H7 (cell line): ENCODE measurements around the gene VSTM2B. TPM values are rescaled to one million over a fixed set of nuclear protein-coding genes. Genes with fewer than 3 reads are reported as not detected.

Experiments
- DNase-seq: peaks from one replicate; pipeline ENCODE4 v3.0.0; 2012
- H3K27me3 ChIP-seq: 2 replicates; pipeline ENCODE4 v1.6.0; 2011; ENCODE audit warnings: mild to moderate bottlenecking, low read length; ENCODE audit not compliant: control insufficient read depth, insufficient read depth
- H3K36me3 ChIP-seq: replicated peaks from 2 replicates; pipeline ENCODE4 v1.5.1; 2011; ENCODE audit warnings: low read length; ENCODE audit not compliant: control insufficient read depth, insufficient read depth
- H3K4me3 ChIP-seq: 2 replicates; pipeline ENCODE4 v1.5.1; 2011; ENCODE audit warnings: low read depth, mild to moderate bottlenecking, control low read depth, low read length, moderate library complexity; ENCODE audit not compliant: insufficient read depth
- total RNA-seq: library from RNA; depleted of rRNA; stranded (reverse); fragments of >200 nt; shearing (Covaris generic); gene quantifications from 2 replicates; pipeline ENCODE4 v1.2.3, GENCODE V29; 2014

VSTM2B gene
- total RNA-seq, 1 experiment from 2014 or later = 0.48 TPM

GRCh38 chr19:29578349-29578748, 52.6 kb downstream of the VSTM2B start:
- no peak overlapping the region for H3K4me3 ChIP-seq
- no peaks in the 10 kb centered on the region for H3K36me3 ChIP-seq
- no peak for DNase-seq
- 0 out of 2 replicates have a peak, but pooled peaks cover 1% of the 10 kb centered on the region for H3K27me3 ChIP-seq

GRCh38 chr19:29579308-29579910, 53.6 kb downstream of the VSTM2B start:
- no peak for DNase-seq
- Histone ChIP-seq H3K4me3 (no peak overlapping the region), H3K36me3 (no peaks in the 10 kb centered on the region), H3K27me3 (0 out of 2 replicates have a peak, but pooled peaks cover 1% of the 10 kb centered on the region)

GRCh38 chr19:29581398-29581797, 55.6 kb downstream of the VSTM2B start:
- H3K27me3 ChIP-seq = 0 out of 2 replicates have a peak, but pooled peaks cover 1% of the 10 kb centered on the region
- no peaks in the 10 kb centered on the region for H3K36me3 ChIP-seq
- DNase-seq = no peak
- H3K4me3 ChIP-seq = no peak overlapping the region

- no peaks in the 10 kb centered on the region for H3K36me3 ChIP-seq
- no peak for DNase-seq
- no peak overlapping the region for H3K4me3 ChIP-seq
- no peaks in the 10 kb centered on the region for H3K27me3 ChIP-seq
These were observed 57.6 kb downstream of the VSTM2B start for GRCh38 chr19:29583196-29583999.

GRCh38 chr19:29586401-29586800, 60.6 kb downstream of the VSTM2B start:
- DNase-seq = no peak
- no peaks in the 10 kb centered on the region for H3K36me3 ChIP-seq
- H3K4me3 ChIP-seq = no peak overlapping the region
- no peaks in the 10 kb centered on the region for H3K27me3 ChIP-seq

GRCh38 chr19:29587059-29587458, 61.3 kb downstream of the VSTM2B start:
- no peak overlapping the region for H3K4me3 ChIP-seq
- H3K27me3 ChIP-seq = no peaks in the 10 kb centered on the region; the same call in 1 of the 2 replicates
- no peaks in the 10 kb centered on the region for H3K36me3 ChIP-seq
- no peak for DNase-seq

- Histone ChIP-seq H3K27me3 (no peaks in the 10 kb centered on the region; the same call in 1 of the 2 replicates), H3K36me3 (no peaks in the 10 kb centered on the region), H3K4me3 (no peak overlapping the region)
- no peak for DNase-seq
These were observed 61.8 kb downstream of the VSTM2B start for GRCh38 chr19:29587518-29587986.

GRCh38 chr19:29588095-29588494, 62.3 kb downstream of the VSTM2B start:
- Histone ChIP-seq H3K4me3 (no peak overlapping the region), H3K36me3 (no peaks in the 10 kb centered on the region), H3K27me3 (no peaks in the 10 kb centered on the region; the same call in 1 of the 2 replicates)
- no peak for DNase-seq

- no peak overlapping the region for H3K4me3 ChIP-seq
- H3K27me3 ChIP-seq = peaks cover 1% of the 10 kb centered on the region
- no peaks in the 10 kb centered on the region for H3K36me3 ChIP-seq
- DNase-seq = no peak
These were observed 64.5 kb downstream of the VSTM2B start for GRCh38 chr19:29590278-29590677.

GRCh38 chr19:29591670-29592069, 65.9 kb downstream of the VSTM2B start:
- Histone ChIP-seq H3K4me3 (no peak overlapping the region), H3K36me3 (no peaks in the 10 kb centered on the region), H3K27me3 (peaks cover 1% of the 10 kb centered on the region)
- no peak for DNase-seq

GRCh38 chr19:29593869-29594268, 68.1 kb downstream of the VSTM2B start:
- no peak for DNase-seq
- H3K4me3 ChIP-seq = no peak overlapping the region
- H3K27me3 ChIP-seq = peaks cover 1% of the 10 kb centered on the region
- no peaks in the 10 kb centered on the region for H3K36me3 ChIP-seq

- Histone ChIP-seq H3K36me3 (no peaks in the 10 kb centered on the region), H3K27me3 (peaks cover 1% of the 10 kb centered on the region), H3K4me3 (no peak overlapping the region)
- no peak for DNase-seq
These were observed 70.4 kb downstream of the VSTM2B start for GRCh38 chr19:29596080-29596727.

GRCh38 chr19:29596885-29597525, 71.2 kb downstream of the VSTM2B start:
- peaks cover 1% of the 10 kb centered on the region for H3K27me3 ChIP-seq
- no peaks in the 10 kb centered on the region for H3K36me3 ChIP-seq
- no peak overlapping the region for H3K4me3 ChIP-seq
- no peak for DNase-seq

- H3K4me3 ChIP-seq = no peak overlapping the region
- DNase-seq = no peak
- peaks cover 1% of the 10 kb centered on the region; the same call in 1 of the 2 replicates for H3K27me3 ChIP-seq
- H3K36me3 ChIP-seq = no peaks in the 10 kb centered on the region
These were observed 72.2 kb downstream of the VSTM2B start for GRCh38 chr19:29598036-29598435.
